Neural progenitor cell (in vitro differentiated cells): Measurements from ENCODE around the gene DDX56. TPM values are rescaled to one million over a fixed set of nuclear protein-coding genes. Genes with fewer than 3 reads are reported as not detected.

ENCODE experiments used
- DNase-seq: peaks from one replicate; pipeline ENCODE4 v3.0.0-alpha.2; 2016; ENCODE audit warnings: low spot score
- H2AFZ ChIP-seq: fragments of 200-600 bp; sonication (generic); replicated peaks from 2 replicates; pipeline ENCODE4 v1.6.1; 2016; ENCODE audit warnings: antibody characterized with exemption
- H3F3A ChIP-seq: fragments of 200-600 bp; sonication (generic); 2 replicates; pipeline ENCODE4 v1.6.1; 2016; ENCODE audit warnings: antibody characterized with exemption, low read depth
- H3K27ac ChIP-seq: fragments of 200-600 bp; sonication (generic); 2 replicates; pipeline ENCODE4 v1.5.1; 2016; ENCODE audit warnings: mild to moderate bottlenecking
- H3K27me3 ChIP-seq: fragments of 200-600 bp; sonication (generic); 2 replicates; pipeline ENCODE4 v1.6.1; 2016; ENCODE audit warnings: mild to moderate bottlenecking, moderate library complexity
- H3K36me3 ChIP-seq: fragments of 200-600 bp; sonication (generic); 2 replicates; pipeline ENCODE4 v1.5.1; 2016
- H3K4me1 ChIP-seq: fragments of 200-600 bp; sonication (generic); 2 replicates; pipeline ENCODE4 v1.6.1; 2016; ENCODE audit warnings: mixed run types
- H3K4me2 ChIP-seq: fragments of 200-600 bp; sonication (generic); 2 replicates; pipeline ENCODE4 v1.6.1; 2016
- H3K4me3 ChIP-seq: fragments of 200-600 bp; sonication (generic); 2 replicates; pipeline ENCODE4 v1.5.1; 2016
- H3K79me2 ChIP-seq: fragments of 200-600 bp; sonication (generic); 2 replicates; pipeline ENCODE4 v1.6.1; 2016; ENCODE audit warnings: low read depth
- H3K9ac ChIP-seq: fragments of 200-600 bp; sonication (generic); 2 replicates; pipeline ENCODE4 v1.6.1; 2016
- H3K9me3 ChIP-seq: fragments of 200-600 bp; sonication (generic); 2 replicates; pipeline ENCODE4 v1.5.1; 2016; ENCODE audit warnings: low read depth
- H4K20me1 ChIP-seq: fragments of 200-600 bp; sonication (generic); 2 replicates; pipeline ENCODE4 v1.6.1; 2016; ENCODE audit warnings: low read depth
- H3K27ac Mint-ChIP-seq: 3 replicates; pipeline ENCODE4 v1.8.0; 2021; ENCODE audit warnings: mixed read lengths
- H3K27me3 Mint-ChIP-seq: 2 replicates; pipeline ENCODE4 v1.8.0; 2022; ENCODE audit warnings: low read depth, mild to moderate bottlenecking, inconsistent platforms, moderate library complexity, mixed read lengths; ENCODE audit not compliant: insufficient read depth
- H3K36me3 Mint-ChIP-seq: 3 replicates; pipeline ENCODE4 v1.8.0; 2021; ENCODE audit warnings: mixed read lengths
- H3K4me1 Mint-ChIP-seq: 3 replicates; pipeline ENCODE4 v1.8.0; 2021; ENCODE audit warnings: mixed read lengths
- H3K4me3 Mint-ChIP-seq: 3 replicates; pipeline ENCODE4 v1.8.0; 2021; ENCODE audit warnings: mild to moderate bottlenecking, moderate library complexity, mixed read lengths
- H3K9me3 Mint-ChIP-seq: 3 replicates; pipeline ENCODE4 v1.8.0; 2020; ENCODE audit warnings: mixed read lengths
- CTCF ChIP-seq: fragments of 200-600 bp; sonication (generic); IDR thresholded peaks from 2 replicates; pipeline ENCODE4 v1.5.1; 2017; ENCODE audit warnings: antibody characterized with exemption, mild to moderate bottlenecking
- EZH2 ChIP-seq: fragments of 200-600 bp; sonication (generic); IDR thresholded peaks from 2 replicates; pipeline ENCODE4 v1.6.1; 2017; ENCODE audit warnings: antibody characterized with exemption, mild to moderate bottlenecking, moderate library complexity
- EZH2phosphoT487 ChIP-seq: fragments of 200-600 bp; sonication (generic); IDR thresholded peaks from 2 replicates; pipeline ENCODE4 v1.6.1; 2017; ENCODE audit warnings: antibody characterized with exemption
- total RNA-seq: library from RNA; depleted of rRNA; stranded (reverse); fragments of >200 nt; gene quantifications from 2 replicates; pipeline ENCODE4 v1.2.3, GENCODE V29; 2015; ENCODE audit warnings: low replicate concordance

DDX56 gene
- 61.0 and 67.5 TPM in 2 replicates for total RNA-seq

GRCh38 chr7:44573464-44574286 lies at the start of gene DDX56:
Gene DDX56, minus strand, starts transcription at chr7:44573908. Its CDS starts 13 bp downstream, at chr7:44573895.
- Histone ChIP-seq H3K36me3 (peaks cover 7% of the 10 kb centered on the region), H3K4me3 (peak within 1 kb of the TSS; percentile 73), H3K9me3 (no peaks in the 10 kb centered on the region), H3K4me2 (peak within 1 kb of the TSS; percentile 92), H3F3A (peaks cover 26% of the 10 kb centered on the region), H3K79me2 (peaks cover 39% of the 10 kb centered on the region), H3K27ac (peak within 1 kb of the TSS; percentile 71), H3K27me3 (no peaks in the 10 kb centered on the region), H3K4me1 (peaks cover 17% of the 10 kb centered on the region), H3K9ac (peak within 1 kb of the TSS; percentile 73), H2AFZ (peak within 1 kb of the TSS; percentile 60), H4K20me1 (no peaks in the 10 kb centered on the region)
- peaks cover 3% of the 10 kb centered on the region for H3K27me3 Mint-ChIP-seq
- H3K27ac Mint-ChIP-seq: peak within 1 kb of the TSS; percentile 96
- TF ChIP-seq EZH2: no peak
- TF ChIP-seq CTCF: no peak
- no peak for TF ChIP-seq EZH2phosphoT487
- H3K4me3 Mint-ChIP-seq: peak within 1 kb of the TSS; percentile 98
- peak; percentile 97 for DNase-seq
- H3K9me3 Mint-ChIP-seq: no peaks in the 10 kb centered on the region
- peaks cover 27% of the 10 kb centered on the region for H3K4me1 Mint-ChIP-seq
- H3K36me3 Mint-ChIP-seq: peaks cover 39% of the 10 kb centered on the region

- Histone ChIP-seq H3K27me3 (no peaks in the 10 kb centered on the region), H3F3A (no peaks in the 10 kb centered on the region), H3K9me3 (no peaks in the 10 kb centered on the region), H3K4me1 (no peaks in the 10 kb centered on the region), H3K27ac (no peak overlapping the region), H2AFZ (no peak overlapping the region), H4K20me1 (peaks cover 60% of the 10 kb centered on the region), H3K79me2 (peaks cover 84% of the 10 kb centered on the region), H3K36me3 (no peaks in the 10 kb centered on the region), H3K4me2 (no peak overlapping the region), H3K9ac (no peak overlapping the region), H3K4me3 (no peak overlapping the region)
- TF ChIP-seq EZH2phosphoT487: no peak
- TF ChIP-seq CTCF: no peak
- TF ChIP-seq EZH2: no peak
- H3K4me3 Mint-ChIP-seq: no peak overlapping the region
- H3K36me3 Mint-ChIP-seq: peaks cover 7% of the 10 kb centered on the region
- H3K27me3 Mint-ChIP-seq: peaks cover 2% of the 10 kb centered on the region
- H3K4me1 Mint-ChIP-seq: peaks cover 5% of the 10 kb centered on the region
- DNase-seq: no peak
- no peaks in the 10 kb centered on the region for H3K9me3 Mint-ChIP-seq
- no peak overlapping the region for H3K27ac Mint-ChIP-seq
Measured at GRCh38 chr7:44622342-44623151, 48.8 kb upstream of the DDX56 start.

- Histone ChIP-seq H3K27me3 (no peaks in the 10 kb centered on the region), H3K9ac (no peak overlapping the region), H3F3A (no peaks in the 10 kb centered on the region), H4K20me1 (peaks cover 67% of the 10 kb centered on the region), H3K9me3 (no peaks in the 10 kb centered on the region), H3K79me2 (peaks cover 92% of the 10 kb centered on the region), H3K4me1 (no peaks in the 10 kb centered on the region), H3K4me2 (no peak overlapping the region), H3K36me3 (no peaks in the 10 kb centered on the region), H3K27ac (no peak overlapping the region), H2AFZ (no peak overlapping the region), H3K4me3 (no peak overlapping the region)
- no peak for TF ChIP-seq EZH2phosphoT487
- no peak for TF ChIP-seq EZH2
- no peak for TF ChIP-seq CTCF
- Mint-ChIP-seq H3K36me3 (peaks cover 7% of the 10 kb centered on the region), H3K4me1 (peaks cover 5% of the 10 kb centered on the region), H3K27ac (no peak overlapping the region), H3K27me3 (peaks cover 2% of the 10 kb centered on the region), H3K9me3 (no peaks in the 10 kb centered on the region), H3K4me3 (no peak overlapping the region)
- no peak for DNase-seq
Measured at GRCh38 chr7:44621750-44622103, 48.0 kb upstream of the DDX56 start.
